ENCODE results near the gene GANC. TPM values are rescaled to one million over a fixed set of nuclear protein-coding genes. Genes with fewer than 3 reads are reported as not detected.

The GANC gene
- total RNA-seq, 6 experiments from 2014 or later = 11.4 to 37.6 (median 18.4) TPM

- no peaks in the 10 kb centered on the region for H3K9me3 ChIP-seq
- no peak overlapping the region for H3K4me3 ChIP-seq
- intact Hi-C loops (cut with DNase I) = no loop called here
- no peak for TF ChIP-seq POLR2A (IDR thresholded peaks at IDR 0.05)
- TF ChIP-seq, protein P1, sequence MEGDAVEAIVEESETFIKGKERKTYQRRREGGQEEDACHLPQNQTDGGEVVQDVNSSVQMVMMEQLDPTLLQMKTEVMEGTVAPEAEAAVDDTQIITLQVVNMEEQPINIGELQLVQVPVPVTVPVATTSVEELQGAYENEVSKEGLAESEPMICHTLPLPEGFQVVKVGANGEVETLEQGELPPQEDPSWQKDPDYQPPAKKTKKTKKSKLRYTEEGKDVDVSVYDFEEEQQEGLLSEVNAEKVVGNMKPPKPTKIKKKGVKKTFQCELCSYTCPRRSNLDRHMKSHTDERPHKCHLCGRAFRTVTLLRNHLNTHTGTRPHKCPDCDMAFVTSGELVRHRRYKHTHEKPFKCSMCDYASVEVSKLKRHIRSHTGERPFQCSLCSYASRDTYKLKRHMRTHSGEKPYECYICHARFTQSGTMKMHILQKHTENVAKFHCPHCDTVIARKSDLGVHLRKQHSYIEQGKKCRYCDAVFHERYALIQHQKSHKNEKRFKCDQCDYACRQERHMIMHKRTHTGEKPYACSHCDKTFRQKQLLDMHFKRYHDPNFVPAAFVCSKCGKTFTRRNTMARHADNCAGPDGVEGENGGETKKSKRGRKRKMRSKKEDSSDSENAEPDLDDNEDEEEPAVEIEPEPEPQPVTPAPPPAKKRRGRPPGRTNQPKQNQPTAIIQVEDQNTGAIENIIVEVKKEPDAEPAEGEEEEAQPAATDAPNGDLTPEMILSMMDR (IDR thresholded peaks at IDR 0.05) = no peak
- no peaks in the 10 kb centered on the region for H3K27me3 ChIP-seq
- WGBS (ENCODE audit: insufficient coverage, low coverage, low lambda C conversion rate, missing lambda C conversion rate) = 90% methylated on average over 5 of the region's 8 CpGs
- H3K36me3 ChIP-seq = no peaks in the 10 kb centered on the region
- DNase-seq (no peak), ATAC-seq (no peak)
- no peak overlapping the region for H3K27ac ChIP-seq
- no peaks in the 10 kb centered on the region for H3K4me1 ChIP-seq
These were observed 105.0 kb downstream of the GANC start for GRCh38 chr15:42378011-42378410.

DNA sequence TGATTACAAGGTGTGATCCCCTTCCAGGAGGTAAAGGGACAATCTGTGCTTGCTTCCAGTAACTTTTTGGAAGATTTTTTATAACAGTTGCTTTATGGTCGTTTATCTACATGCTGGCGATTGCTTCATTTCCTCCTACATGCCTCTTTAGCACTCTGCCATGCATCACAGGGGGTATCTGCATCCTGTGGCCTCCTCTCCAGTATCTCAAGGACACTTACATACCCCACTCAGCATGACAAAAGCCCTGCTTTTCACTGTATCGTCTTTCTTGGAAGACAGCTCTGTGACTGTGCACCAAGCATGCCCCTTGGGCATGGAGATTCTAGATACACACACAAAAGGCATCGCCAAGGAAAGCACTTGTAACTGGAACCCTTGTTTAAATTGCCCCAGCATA, 111.6 kb downstream of the GANC start:
- Histone ChIP-seq H3K27me3 (no peaks in the 10 kb centered on the region), H3K4me3 (no peak overlapping the region), H3K9me3 (no peaks in the 10 kb centered on the region), H3K27ac (no peak overlapping the region), H3K4me1 (no peaks in the 10 kb centered on the region), H3K36me3 (no peaks in the 10 kb centered on the region)
- peak in 1 of 3 donors; percentile 16 for DNase-seq
- ATAC-seq = no peak
- intact Hi-C loops (cut with DNase I) = no loop called here
- WGBS (ENCODE audit: insufficient coverage, low coverage, low lambda C conversion rate, missing lambda C conversion rate) = 56% methylated on average over 2 of the region's 4 CpGs
- TF ChIP-seq POLR2A (IDR thresholded peaks at IDR 0.05) = no peak
- TF ChIP-seq, protein P1 (IDR thresholded peaks at IDR 0.05) = no peak

GRCh38 chr15:42385206-42385979, 112.4 kb downstream of the GANC start:
- H3K27me3 ChIP-seq = no peaks in the 10 kb centered on the region
- no peak overlapping the region for H3K4me3 ChIP-seq
- H3K9me3 ChIP-seq = no peaks in the 10 kb centered on the region
- ATAC-seq (peak; percentile 50 to 81 (median 55)), DNase-seq (no peak)
- WGBS (ENCODE audit: insufficient coverage, low coverage, low lambda C conversion rate, missing lambda C conversion rate) = 42% methylated on average over 5 of the region's 5 CpGs
- no peaks in the 10 kb centered on the region for H3K4me1 ChIP-seq
- H3K36me3 ChIP-seq = no peaks in the 10 kb centered on the region
- TF ChIP-seq, protein P1 (IDR thresholded peaks at IDR 0.05) = peak; percentile 31 to 54 (median 36)
- no peak for TF ChIP-seq POLR2A (IDR thresholded peaks at IDR 0.05)
- H3K27ac ChIP-seq = no peak overlapping the region
- intact Hi-C loops (cut with DNase I) = no loop called here

GRCh38 chr15:42385980-42386700, 113.1 kb downstream of the GANC start:
- WGBS (ENCODE audit: insufficient coverage, low coverage, low lambda C conversion rate, missing lambda C conversion rate) = 56% methylated on average over 3 of the region's 12 CpGs

More at GRCh38 chr15:42385980-42386700, 113.1 kb downstream of the GANC start:
- intact Hi-C loops (cut with DNase I) = no loop called here
- ATAC-seq (peak; percentile 55 to 79 (median 68)), DNase-seq (no peak)
- H3K9me3 ChIP-seq = no peaks in the 10 kb centered on the region
- no peaks in the 10 kb centered on the region for H3K4me1 ChIP-seq
- TF ChIP-seq, protein P1 (IDR thresholded peaks at IDR 0.05) = no peak
- TF ChIP-seq POLR2A (IDR thresholded peaks at IDR 0.05) = no peak
- no peak overlapping the region for H3K27ac ChIP-seq
- H3K4me3 ChIP-seq = no peak overlapping the region
- H3K36me3 ChIP-seq = no peaks in the 10 kb centered on the region
- no peaks in the 10 kb centered on the region for H3K27me3 ChIP-seq
